Frontal cortex (tissue), 4 donors: Measurements from ENCODE around the gene ZSCAN5C. TPM values are rescaled to one million over a fixed set of nuclear protein-coding genes. Genes with fewer than 3 reads are reported as not detected.
A peak's percentile ranks its signal among the peaks of the same experiment; 100 is the strongest.
"Not testable (repeated sequence)": the region's sequence is repeated elsewhere in the genome, so short reads cannot be mapped to it uniquely, and the experiment has no call there.

ENCODE experiments used
- DNase-seq, 2 donors: peaks; one replicate each; pipeline ENCODE4 v3.0.0; 2012; ENCODE audit warnings: low spot score in 2 of 2
- FAIRE-seq: peaks from 2 replicates; lab custom pipeline; 2012; peaks lifted over from hg19 to GRCh38; lab: Jason Lieb, UNC
- total RNA-seq: library from RNA; depleted of rRNA; stranded (reverse); fragments of >200 nt; gene quantifications from one replicate; pipeline ENCODE4 v1.2.3, GENCODE V29; 2014
- donor health status: control.
- donor health status: control.
- donor health status: control.

ZSCAN5C gene
- total RNA-seq, 1 donor from 2014 or later = not detected

DNA sequence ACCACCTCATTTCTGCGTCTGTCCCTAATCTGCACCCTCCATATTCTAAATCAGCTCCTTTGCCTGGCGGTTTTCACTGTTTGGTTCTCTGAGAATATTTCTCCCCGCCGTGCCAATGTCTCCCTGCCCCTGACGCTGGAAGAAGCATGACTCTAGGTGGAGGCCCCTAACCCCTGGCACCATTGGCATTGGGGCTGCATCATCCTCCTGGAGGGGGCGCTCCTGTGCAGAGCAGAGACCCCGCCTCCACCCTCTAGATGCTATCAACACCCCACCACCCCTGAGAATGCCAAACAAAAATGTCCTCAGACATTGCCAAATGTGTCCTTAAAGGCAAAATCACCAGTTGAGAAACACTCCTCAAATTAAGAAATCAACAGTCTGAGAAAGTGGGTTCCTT, 11.0 kb upstream of the ZSCAN5C start:
- no peak for FAIRE-seq
- DNase-seq = no peak

DNA sequence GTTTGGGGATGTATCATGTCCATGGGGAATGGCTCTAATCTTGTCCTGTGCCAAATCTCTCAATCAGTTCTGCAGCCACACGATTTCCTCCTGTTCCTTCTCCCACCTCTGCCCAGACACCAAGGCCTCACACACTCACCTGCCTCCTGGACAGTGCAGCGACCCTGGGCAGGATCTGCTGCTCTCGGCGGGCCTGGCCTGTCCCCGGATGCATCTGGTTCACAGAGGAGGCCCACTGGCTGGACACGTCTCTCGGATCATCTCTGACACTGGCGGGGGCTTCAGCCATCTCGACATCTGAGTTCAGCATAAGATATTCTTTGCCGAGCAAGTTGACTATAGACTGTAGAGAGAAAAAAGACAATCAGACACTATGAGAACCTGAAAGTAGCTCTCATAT, 10.4 kb upstream of the ZSCAN5C start:
- no peak for DNase-seq
- no peak for FAIRE-seq

DNA sequence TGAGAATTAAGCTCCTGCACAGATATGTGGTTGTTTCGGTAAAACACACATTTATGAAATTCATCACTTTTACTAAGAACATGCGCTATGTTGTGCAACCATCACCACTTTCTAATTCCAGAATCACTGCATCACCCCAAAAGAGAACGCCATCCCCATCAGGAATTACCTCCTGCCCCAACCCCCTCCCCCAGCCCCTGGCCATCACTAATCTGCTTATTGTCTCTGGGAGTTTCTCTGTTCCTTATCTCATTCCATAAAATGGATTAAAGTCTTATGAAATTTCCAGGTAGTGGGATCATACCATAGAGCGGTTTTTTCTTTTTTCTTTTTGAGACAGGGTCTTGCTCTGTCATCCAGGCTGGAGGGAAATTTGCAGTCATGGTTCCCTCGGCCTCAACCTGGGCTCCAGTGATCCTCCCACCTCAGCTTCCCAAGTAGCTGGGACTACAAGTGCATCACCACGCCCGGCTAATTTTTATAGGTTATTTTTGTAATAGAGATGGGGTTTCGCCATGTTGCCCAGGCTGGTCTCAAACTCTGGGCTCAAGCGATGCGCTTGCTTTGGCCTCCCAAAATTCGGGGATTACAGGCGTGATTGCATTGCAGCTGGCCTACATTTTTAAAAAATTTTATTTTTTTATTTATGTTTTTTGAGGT, 8.0 kb upstream of the ZSCAN5C start:
- DNase-seq (no peak), FAIRE-seq (no peak)

DNA sequence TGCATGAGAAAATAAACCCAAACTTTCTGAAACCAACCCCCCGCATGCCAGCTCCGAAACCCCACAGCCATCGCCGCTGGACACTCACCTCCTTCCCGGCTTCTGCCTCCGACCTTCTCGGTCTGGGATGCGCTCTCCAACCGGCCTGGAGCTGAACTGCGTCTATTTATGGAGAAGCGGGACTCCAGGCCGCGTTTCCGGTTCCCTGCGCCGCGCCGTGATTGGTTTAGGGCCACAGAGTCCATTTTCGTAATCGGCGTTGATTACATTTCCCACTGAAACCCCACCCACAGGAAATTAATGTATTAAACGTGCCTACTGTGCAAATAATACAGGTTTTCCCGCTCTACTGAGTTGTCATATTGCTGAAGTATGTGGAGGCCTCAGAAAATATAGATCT, 4.4 kb upstream of the ZSCAN5C start, which contains the start of gene ZSCAN5B:
Gene ZSCAN5B, minus strand, starts transcription at position 138 of the 400 bp plus-strand sequence. CDS start 4,731 bp downstream, outside the sequence.
- not testable (repeated sequence) for FAIRE-seq, DNase-seq

DNA sequence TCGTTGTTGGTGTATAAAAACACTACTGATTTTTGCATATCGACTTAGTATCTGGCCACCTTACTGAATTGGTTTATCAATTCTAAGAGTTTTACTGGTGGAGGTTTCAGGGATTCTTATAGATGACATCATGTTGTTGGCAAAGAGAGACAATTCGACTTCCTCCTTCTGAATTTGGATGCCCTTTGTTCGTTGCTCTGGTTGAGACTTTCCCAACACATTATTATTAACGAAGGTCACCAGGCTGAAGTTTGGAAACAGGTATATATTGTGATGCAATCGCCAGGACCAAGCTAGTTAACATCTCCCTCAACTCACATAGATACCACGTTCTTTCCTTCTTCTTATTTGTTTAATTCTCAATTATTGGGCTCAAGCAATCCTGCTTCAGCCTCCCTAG, 2.4 kb upstream of the ZSCAN5C start:
- DNase-seq (no peak), FAIRE-seq (no peak)

DNA sequence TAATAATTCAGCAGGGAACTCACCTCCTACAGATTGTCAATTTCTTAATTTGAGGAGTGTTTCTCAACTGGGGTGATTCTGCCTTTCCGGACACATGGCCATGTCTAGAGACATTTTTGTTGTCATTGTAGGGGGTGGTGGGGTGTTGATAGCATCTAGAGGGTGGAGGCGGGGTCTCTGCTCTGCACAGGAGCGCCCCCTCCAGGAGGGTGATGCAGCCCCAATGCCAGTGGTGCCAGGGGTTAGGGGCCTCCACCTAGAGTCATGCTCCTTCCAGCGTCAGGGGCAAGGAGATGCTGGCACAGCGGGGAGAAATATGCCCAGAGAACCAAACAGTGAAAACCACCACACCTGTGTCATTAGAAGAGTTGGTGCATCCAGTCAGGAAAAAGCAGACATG, 5.5 kb downstream of the ZSCAN5C start:
- DNase-seq, FAIRE-seq: not testable (repeated sequence)

DNA sequence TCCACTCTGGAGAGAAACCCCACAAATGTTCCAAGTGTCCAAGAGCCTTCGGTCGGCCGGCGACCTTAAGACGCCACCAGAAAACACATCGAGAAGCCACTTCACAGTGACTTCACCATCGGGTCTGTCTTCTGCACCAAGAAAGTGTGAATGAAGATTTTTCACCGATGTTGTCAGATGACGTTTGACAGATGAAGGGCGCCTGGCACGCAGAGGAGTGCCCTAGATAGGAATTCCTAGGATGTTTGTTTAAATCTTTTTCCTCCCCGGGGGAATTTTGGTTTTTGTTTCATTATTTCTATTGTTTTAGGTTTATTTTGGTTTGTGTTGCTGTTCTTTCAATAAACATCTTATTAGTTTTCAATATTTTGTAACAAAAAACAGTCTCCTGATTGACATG, 7.0 kb downstream of the ZSCAN5C start:
- FAIRE-seq (no peak), DNase-seq (no peak)

DNA sequence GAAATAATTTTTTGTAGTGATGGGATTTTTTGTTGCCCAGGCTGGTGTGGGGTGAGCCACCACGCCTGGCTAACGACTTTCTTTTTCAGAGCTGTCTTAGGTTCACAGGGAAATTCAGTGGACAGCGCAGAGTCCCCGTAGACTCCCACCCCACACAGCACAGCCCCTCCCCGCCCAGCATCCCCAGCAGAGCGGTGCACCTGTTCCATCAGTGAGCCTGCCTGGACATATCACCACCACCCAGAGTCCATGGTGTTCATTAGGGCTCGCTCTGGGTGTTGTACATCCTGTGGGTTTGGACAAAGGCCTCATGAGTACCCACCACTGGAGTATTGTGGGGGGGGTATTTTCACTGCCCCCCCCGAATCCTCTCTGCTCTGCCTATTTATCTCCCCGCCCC, 8.0 kb downstream of the ZSCAN5C start:
- DNase-seq, FAIRE-seq: not testable (repeated sequence)

DNA sequence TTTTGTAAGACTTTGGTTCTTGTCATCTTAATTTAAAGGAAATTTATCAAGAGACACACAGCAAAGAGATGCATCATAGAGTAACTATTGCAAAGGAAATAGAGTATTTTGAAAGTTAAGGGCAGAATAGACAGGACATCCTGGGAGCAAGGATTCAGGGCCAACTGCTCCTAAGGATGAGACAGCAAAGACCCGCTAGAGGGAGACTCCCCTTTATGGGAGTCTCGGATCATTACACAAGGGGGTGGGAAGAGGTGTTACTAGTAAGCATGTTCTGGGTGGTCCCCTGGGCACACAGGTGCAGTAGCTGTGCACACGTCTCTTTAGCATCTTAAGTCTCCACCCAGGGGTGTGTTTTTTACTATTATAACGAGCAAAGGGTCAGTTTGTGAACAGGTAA, 9.6 kb downstream of the ZSCAN5C start:
- no peak for DNase-seq
- no peak for FAIRE-seq

DNA sequence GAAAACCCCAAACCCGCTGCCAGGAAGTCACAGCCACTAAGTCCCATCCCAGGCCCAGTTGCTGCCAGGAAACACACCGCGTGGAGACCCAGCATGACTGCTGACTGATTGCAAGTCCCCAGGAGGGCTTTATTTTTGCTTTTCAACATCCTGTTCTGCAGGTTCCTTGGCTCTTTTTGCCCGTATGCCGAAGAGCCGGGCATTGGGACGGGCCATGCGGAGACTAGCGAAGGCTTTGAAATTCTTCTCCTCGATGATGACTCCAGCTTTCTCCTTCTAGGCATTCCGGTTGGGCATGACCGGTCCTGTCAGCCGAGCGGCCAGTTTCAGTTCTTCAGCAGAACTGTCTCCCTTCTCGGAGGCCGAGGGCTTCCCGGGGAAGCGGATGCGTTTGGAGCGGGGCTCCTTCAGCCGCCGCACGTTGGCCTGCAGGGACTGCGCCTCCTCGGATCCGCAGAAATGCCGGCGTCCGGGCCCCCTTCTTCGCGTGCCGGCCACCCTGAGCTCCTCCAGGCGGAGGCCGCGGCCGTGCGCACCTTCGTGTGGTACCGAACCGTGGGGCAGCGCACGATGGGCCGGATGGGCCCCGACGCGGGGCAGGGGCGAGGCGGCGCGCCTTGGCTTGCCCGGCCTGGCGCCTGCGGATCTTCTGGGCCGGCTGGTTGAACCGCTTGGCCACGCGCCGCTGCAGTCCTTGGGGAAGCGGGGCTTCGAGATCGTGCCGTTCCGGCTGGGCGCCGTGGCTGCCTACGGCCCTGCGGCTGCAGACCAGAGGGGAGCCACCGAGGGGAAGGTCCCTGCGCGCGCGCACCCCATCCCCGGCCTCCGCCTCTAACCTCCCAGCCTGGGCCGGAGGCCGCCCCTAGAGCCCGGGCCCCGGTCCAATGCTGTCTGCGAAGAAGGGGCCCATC, 15.2 kb downstream of the ZSCAN5C start:
- DNase-seq (no peak), FAIRE-seq (no peak)

DNA sequence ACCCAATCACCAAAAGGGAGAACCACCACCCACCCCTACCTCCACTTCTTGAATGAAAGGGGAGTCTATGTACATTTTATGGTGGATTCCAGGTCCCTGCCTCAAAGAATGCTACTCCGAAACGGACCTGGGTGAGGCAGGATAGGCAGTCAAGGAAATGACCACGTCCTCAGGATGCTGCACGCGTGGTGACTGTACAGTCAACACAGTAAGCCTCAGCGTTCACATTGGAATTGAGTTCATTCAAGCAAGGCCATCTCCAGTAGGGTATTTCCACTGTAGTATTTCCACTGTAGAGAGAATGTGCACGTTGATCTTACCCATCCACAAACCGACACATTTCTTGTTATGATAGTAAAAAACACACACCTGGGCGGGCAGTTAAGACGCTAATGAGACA, 16.9 kb downstream of the ZSCAN5C start:
- DNase-seq (no peak), FAIRE-seq (no peak)

DNA sequence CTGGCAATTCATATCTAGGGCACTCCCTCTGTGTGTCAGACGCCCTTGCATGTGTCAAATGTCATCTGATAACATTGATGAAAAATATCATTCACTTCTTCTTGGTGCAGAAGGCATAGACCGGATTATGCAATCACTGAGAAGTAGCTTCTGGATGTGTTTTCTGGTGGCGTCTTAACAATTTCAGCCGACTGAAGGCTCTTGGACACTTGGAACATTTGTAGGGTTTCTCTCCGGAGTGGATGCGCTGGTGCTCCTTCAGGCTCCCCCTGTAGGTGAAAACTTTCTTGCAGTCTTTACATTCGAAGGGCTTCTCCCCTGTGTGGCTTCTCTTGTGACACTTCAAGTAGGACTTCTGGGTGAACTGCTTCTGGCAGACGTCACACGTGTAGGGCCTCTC, 19.4 kb downstream of the ZSCAN5C start:
- FAIRE-seq, DNase-seq: not testable (repeated sequence)

DNA sequence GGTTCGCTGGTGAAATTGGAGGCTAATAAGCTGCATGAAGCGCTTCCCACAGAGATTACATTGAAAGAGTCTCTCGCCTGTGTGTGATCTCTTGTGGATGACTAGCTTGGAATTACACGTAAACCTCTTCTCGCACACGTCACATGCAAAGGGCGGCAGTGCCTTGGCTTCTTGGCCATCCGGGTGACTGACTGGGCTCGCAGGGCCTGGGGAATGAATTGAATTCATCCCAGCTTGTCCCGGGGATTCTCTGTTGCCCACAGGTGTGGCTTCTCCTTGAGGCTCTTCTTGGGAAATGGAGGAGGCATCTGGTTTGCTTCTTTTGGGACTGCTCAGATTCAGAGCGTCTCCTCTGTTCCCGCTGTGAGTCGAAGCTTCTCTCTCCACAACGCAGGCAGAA, 19.8 kb downstream of the ZSCAN5C start:
- no peak for FAIRE-seq
- DNase-seq = no peak

DNA sequence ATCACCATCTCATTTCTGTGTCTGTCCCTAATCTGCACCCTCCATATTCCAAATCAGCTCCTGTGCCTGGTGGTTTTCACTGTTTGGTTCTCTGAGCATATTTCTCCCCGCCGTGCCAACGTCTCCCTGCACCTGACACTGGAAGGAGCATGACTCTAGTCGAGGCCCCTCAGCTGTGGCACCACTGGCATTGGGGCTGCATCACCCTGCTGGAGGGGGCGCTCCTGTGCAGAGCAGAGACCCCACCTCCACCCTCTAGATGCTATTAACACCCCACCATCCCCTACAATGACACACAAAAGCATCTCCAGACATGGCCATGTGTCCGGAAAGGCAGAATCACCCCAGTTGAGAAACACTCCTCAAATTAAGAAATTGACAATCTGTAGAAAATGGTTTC, 20.8 kb downstream of the ZSCAN5C start:
- DNase-seq (no peak), FAIRE-seq (no peak)

DNA sequence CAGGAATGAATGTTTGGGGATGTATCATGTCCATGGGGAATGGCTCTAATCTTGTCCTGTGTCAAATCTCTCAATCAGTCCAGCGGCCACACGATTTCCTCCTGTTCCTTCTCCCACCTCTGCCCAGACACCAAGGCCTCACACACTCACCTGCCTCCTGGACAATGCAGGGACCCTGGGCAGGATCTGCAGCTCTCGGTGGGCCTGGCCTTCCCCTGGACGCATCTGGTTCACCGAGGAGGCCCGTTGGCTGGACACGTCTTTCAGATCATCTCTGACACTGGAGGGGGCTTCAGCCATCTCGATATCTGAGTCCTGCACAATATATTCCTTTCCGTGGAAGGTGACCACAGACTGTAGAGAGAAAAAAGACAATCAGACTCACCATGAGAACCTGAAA, 21.4 kb downstream of the ZSCAN5C start:
- no peak for DNase-seq
- FAIRE-seq = no peak

DNA sequence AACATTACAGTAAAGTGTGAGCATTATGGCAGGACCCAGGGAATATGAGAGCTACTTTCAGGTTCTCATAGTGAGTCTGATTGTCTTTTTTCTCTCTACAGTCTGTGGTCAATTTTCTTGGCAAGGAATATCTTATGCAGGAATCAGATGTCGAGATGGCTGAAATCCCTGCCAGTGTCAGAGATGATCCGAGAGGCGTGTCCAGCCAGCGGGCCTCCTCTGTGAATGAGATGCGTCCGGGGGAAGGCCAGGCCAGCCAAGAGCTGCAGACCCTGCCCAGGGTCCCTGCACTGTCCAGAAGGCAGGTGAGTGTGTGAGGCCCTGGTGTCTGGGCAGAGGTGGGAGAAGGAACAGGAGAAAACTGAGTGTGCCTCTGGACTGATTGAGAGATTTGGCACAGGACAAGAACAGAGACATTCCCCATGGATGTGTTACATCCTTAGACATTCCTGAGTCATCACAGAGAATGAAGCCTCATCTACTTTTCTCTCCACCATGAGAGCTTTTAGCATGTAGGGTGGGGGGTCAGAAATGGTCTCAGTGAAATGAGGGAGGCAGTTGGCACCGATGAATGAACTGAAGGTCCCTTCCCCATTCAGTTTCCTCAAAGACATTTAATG, 43.2 kb downstream of the ZSCAN5C start:
- FAIRE-seq (no peak), DNase-seq (no peak)

DNA sequence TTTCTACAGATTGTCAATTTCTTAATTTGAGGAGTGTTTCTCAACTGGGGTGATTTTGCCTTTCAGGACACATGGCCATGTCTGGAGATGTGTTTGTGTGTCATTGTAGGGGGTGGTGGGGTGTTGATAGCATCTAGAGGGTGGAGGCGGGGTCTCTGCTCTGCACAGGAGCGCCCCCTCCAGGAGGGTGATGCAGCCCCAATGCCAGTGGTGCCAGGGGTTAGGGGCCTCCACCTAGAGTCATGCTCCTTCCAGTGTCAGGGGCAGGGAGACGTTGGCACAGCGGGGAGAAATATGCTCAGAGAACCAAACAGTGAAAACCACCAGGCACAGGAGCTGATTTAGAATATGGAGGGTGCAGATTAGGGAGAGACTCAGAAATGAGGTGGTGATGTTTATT, 43.7 kb downstream of the ZSCAN5C start:
- not testable (repeated sequence) for DNase-seq, FAIRE-seq

DNA sequence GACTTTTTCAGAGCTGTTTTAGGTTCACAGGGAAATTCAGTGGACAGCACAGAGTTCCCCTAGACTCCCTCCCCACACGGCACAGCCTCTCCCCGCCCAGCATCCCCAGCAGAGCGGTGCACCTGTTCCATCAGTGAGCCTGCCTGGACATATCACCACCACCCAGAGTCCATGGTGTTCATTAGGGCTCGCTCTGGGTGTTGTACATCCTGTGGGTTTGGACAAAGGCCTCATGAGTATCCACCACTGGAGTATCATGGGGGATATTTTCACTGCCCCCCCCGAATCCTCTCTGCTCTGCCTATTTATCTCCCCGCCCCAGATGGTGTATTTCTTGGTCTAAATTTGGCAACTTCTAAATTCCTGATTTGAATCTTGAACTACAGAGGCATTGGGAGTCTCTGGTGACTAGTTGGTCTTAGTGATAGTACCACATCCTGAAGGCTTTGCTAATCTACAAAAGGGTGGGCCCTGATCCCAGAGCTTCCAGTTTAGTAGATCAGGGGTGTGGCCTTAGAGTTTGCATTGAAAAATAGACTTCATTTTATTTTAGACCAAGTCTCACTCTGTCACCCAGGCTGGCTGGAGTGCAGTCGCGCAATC, 46.8 kb downstream of the ZSCAN5C start:
- FAIRE-seq, DNase-seq: not testable (repeated sequence)

DNA sequence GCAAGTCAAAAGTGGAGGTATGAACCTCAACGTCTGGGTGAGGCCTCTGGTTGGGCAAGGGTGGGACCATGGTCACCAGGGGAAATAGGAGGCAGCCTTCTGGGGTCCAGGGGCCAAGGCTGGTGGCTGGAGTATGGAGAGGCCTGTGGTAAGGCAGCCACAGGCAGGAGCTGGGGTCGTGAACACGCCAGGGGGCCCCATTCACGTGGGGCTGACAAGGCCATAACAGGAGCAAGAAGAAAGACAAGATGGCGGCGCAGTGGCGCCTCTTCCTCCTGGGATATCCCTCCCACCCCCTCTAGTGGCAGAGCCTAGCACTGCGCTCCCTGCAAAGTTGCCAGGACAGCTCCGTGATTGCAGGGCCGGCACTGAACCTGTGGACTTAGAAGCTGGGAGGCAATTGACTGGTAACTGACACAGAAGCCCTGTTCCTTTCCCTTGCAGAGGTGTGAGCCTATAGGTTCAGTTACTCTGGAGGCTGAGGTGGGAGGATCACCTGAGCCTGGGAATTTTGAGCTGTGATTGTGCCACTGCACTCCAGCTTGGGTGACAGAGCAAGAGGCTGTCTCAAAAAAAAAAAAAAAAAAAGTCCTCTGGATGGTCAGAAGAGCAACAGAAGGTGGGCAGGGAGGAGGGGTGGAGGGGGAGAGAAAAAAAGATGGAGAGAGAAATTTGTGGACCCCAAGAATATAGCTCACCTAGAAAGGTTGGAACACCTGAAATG, 50.8 kb downstream of the ZSCAN5C start:
- no peak for FAIRE-seq
- peak in 1 of 2 donors; percentile 34 for DNase-seq

DNA sequence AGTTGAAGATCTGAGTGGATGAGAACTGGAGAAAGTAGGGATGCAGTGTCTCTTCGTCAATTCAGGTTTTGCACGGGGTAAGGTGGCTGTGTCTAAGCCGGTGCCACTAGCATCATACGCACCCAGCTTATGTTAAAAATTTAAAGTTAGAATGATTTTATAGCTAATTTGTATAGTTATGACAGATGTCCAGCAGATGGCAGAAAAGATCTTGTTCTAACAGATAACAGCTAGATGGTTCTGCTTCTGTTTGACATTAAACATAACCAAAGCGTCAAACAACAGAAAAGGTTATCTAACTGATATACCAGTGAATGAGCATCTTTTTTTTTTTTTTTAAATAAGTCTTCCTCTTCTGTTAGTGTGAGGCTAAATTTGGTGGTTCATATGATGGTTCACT, 51.7 kb downstream of the ZSCAN5C start:
- peak; percentile 25 to 58 for DNase-seq
- FAIRE-seq = no peak
